Measurements from ENCODE around the gene USP49. TPM values are rescaled to one million over a fixed set of nuclear protein-coding genes. Genes with fewer than 3 reads are reported as not detected.

The USP49 gene
- total RNA-seq, 3 donors from 2014 or later (not counting 1 experiment from before 2014, with no cell fraction given) = 6.4 to 15.1 (median 11.5) TPM

GRCh38 chr6:41894366-41895299 is 542 bp downstream of the USP49 start:
- Mint-ChIP-seq H3K27me3 (ENCODE audit: low read depth in 2 of 2) (no peaks in the 10 kb centered on the region), H3K27ac (no peak overlapping the region), H3K4me3 (no peak overlapping the region), H3K36me3 (no peaks in the 10 kb centered on the region), H3K9me3 (no peaks in the 10 kb centered on the region), H3K4me1 (peaks cover 11 to 13% of the 10 kb centered on the region in 2 donors)
- TF ChIP-seq, protein P1, sequence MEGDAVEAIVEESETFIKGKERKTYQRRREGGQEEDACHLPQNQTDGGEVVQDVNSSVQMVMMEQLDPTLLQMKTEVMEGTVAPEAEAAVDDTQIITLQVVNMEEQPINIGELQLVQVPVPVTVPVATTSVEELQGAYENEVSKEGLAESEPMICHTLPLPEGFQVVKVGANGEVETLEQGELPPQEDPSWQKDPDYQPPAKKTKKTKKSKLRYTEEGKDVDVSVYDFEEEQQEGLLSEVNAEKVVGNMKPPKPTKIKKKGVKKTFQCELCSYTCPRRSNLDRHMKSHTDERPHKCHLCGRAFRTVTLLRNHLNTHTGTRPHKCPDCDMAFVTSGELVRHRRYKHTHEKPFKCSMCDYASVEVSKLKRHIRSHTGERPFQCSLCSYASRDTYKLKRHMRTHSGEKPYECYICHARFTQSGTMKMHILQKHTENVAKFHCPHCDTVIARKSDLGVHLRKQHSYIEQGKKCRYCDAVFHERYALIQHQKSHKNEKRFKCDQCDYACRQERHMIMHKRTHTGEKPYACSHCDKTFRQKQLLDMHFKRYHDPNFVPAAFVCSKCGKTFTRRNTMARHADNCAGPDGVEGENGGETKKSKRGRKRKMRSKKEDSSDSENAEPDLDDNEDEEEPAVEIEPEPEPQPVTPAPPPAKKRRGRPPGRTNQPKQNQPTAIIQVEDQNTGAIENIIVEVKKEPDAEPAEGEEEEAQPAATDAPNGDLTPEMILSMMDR (IDR thresholded peaks at IDR 0.05) = no peak
- WGBS (ENCODE audit: insufficient coverage) = 3% methylated on average over 49 of the region's 56 CpGs
- intact Hi-C loops (cut with micrococcal nuclease) = loop anchor here (1.0 kb wide), 4 partner anchors 27 to 150 kb away; partner anchors contain the start of genes BYSL, MED20 and TOMM6
- Histone ChIP-seq H3K27ac (ENCODE audit: low read length) (no peak overlapping the region), H3K27me3 (ENCODE audit: control insufficient read depth, insufficient read depth, low read length) (no peaks in the 10 kb centered on the region), H3K36me3 (ENCODE audit: control insufficient read depth, insufficient read depth, low read length) (no peaks in the 10 kb centered on the region), H3K9me3 (ENCODE audit: control insufficient read depth, insufficient read depth, low read length) (no peaks in the 10 kb centered on the region), H3K4me1 (ENCODE audit: control insufficient read depth, insufficient read depth, low read length) (peaks cover 14% of the 10 kb centered on the region), H3K4me3 (ENCODE audit: low read length) (peak overlapping the region; percentile 86)
- ATAC-seq (peak; percentile 28 to 40 (median 34)), DNase-seq (peak; percentile 18 to 34)

- Mint-ChIP-seq H3K4me3 (no peak overlapping the region), H3K27ac (no peak overlapping the region), H3K27me3 (ENCODE audit: low read depth in 2 of 2) (no peaks in the 10 kb centered on the region), H3K9me3 (no peaks in the 10 kb centered on the region), H3K4me1 (peaks cover 11 to 13% of the 10 kb centered on the region in 2 donors), H3K36me3 (no peaks in the 10 kb centered on the region)
- no peaks in the 10 kb centered on the region for H3K36me3 ChIP-seq (ENCODE audit: control insufficient read depth, insufficient read depth, low read length)
- no peak for ATAC-seq
- no peaks in the 10 kb centered on the region for H3K27me3 ChIP-seq (ENCODE audit: control insufficient read depth, insufficient read depth, low read length)
- DNase-seq = no peak
- peaks cover 14% of the 10 kb centered on the region for H3K4me1 ChIP-seq (ENCODE audit: control insufficient read depth, insufficient read depth, low read length)
- WGBS (ENCODE audit: insufficient coverage) = 70% methylated on average over 4 of the region's 4 CpGs
- H3K27ac ChIP-seq (ENCODE audit: low read length) = no peak overlapping the region
- TF ChIP-seq, protein P1 (IDR thresholded peaks at IDR 0.05) = no peak
- no peak overlapping the region for H3K4me3 ChIP-seq (ENCODE audit: low read length)
- intact Hi-C loops (cut with micrococcal nuclease) = no loop called here
- no peaks in the 10 kb centered on the region for H3K9me3 ChIP-seq (ENCODE audit: control insufficient read depth, insufficient read depth, low read length)
Measured at GRCh38 chr6:41892921-41893564, 2.1 kb downstream of the USP49 start.

DNA sequence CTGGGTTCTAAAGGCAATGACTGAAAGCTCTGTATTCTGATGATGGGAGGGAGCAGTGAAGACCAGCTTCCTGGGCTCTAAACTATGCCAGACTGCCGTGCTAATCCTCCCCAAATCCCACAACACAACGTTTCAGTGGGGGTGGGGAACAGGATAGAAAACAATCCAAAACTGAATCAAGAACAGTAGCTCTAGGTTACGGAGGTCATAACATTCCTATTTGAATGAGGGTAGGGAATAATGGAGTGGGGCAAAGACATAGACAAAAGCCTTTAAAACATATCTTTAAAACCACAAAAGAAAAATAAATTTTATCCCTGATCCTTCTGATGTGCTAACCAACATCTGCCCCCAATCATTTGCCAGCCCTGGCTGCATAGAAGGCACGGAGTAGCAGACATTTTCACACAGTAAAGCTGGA is 7.8 kb downstream of the USP49 start:
- Mint-ChIP-seq H3K4me3 (no peak overlapping the region), H3K27ac (no peak overlapping the region), H3K27me3 (ENCODE audit: low read depth in 2 of 2) (no peaks in the 10 kb centered on the region), H3K9me3 (no peaks in the 10 kb centered on the region), H3K4me1 (no peaks in the 10 kb centered on the region), H3K36me3 (no peaks in the 10 kb centered on the region)
- no peak for DNase-seq
- Histone ChIP-seq H3K4me3 (ENCODE audit: low read length) (no peak overlapping the region), H3K36me3 (ENCODE audit: control insufficient read depth, insufficient read depth, low read length) (no peaks in the 10 kb centered on the region), H3K4me1 (ENCODE audit: control insufficient read depth, insufficient read depth, low read length) (no peaks in the 10 kb centered on the region), H3K27ac (ENCODE audit: low read length) (no peak overlapping the region), H3K27me3 (ENCODE audit: control insufficient read depth, insufficient read depth, low read length) (no peaks in the 10 kb centered on the region), H3K9me3 (ENCODE audit: control insufficient read depth, insufficient read depth, low read length) (no peaks in the 10 kb centered on the region)
- no peak for ATAC-seq
- TF ChIP-seq, protein P1 (IDR thresholded peaks at IDR 0.05) = no peak
- 100% methylated on average over 1 of the region's 4 CpGs for WGBS (ENCODE audit: insufficient coverage)
- intact Hi-C loops (cut with micrococcal nuclease) = no loop called here

Measured in natural killer cell (primary cell).